Measurements from ENCODE around the gene FAHD1.

DNA sequence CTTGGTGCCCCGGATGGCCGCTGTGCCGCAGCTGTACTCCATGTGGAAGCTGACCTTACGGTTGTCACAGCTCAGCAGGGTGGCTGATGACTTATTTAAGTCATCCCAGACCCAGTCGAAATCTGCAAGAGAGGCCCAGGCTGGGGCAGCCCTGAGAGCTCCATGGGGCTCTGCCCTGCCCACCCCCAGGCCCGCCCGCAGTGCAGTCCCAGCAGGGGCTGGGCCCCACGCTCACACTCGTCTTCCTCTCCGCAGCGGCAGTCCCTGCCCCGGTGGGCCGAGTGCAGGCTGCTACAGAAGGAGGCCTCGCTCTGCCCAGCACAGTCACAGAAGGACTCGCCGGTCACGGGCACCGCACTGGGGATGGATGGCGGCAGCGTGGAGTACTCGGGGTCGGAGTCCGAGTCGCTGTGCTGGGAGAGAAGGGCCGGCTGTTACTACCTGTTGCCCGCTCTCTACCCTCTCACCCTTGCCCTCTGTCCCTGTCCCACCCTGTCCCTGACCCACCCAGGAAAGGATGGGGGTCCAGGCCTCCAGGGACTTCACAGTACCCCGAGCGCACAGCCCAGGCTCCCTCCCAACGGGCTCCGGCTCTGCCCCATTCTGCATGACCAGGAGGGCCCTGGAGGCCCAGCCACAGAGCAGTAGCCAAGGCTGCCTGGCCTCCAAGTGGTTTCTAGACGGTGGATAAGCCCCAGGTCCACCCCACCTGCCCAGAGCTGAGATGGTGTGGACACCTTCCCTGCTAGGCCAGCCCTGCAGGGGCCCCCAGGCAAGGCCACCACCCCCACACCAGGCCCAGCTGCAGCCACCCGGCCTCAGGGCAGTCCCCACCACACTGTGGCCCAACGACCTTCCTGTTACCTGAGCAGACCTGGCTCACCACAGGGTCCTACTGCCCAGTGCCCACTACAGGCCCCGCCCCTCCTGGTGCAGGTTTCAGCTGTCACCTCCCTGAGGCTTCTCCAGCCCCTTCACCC lies 48.5 kb upstream of the FAHD1 start:
- no peak for TF ChIP-seq TAF1 (conservative IDR thresholded peaks at IDR 0.05)
- no peak for TF ChIP-seq RXRA (IDR thresholded peaks at IDR 0.05)
- TF ChIP-seq, protein P1, sequence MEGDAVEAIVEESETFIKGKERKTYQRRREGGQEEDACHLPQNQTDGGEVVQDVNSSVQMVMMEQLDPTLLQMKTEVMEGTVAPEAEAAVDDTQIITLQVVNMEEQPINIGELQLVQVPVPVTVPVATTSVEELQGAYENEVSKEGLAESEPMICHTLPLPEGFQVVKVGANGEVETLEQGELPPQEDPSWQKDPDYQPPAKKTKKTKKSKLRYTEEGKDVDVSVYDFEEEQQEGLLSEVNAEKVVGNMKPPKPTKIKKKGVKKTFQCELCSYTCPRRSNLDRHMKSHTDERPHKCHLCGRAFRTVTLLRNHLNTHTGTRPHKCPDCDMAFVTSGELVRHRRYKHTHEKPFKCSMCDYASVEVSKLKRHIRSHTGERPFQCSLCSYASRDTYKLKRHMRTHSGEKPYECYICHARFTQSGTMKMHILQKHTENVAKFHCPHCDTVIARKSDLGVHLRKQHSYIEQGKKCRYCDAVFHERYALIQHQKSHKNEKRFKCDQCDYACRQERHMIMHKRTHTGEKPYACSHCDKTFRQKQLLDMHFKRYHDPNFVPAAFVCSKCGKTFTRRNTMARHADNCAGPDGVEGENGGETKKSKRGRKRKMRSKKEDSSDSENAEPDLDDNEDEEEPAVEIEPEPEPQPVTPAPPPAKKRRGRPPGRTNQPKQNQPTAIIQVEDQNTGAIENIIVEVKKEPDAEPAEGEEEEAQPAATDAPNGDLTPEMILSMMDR (IDR thresholded peaks at IDR 0.05; ENCODE audit: low read depth, low read length, missing input control) = no peak
- no peak for TF ChIP-seq REST (IDR thresholded peaks at IDR 0.05)
- TF ChIP-seq JUND (IDR thresholded peaks at IDR 0.05) = no peak
- no peak for TF ChIP-seq GABPA (IDR thresholded peaks at IDR 0.05 in 1 of 2, conservative IDR thresholded peaks at IDR 0.05 in 1 of 2)
- no peak for TF ChIP-seq RAD21 (IDR thresholded peaks at IDR 0.05)
- TF ChIP-seq, protein P2, sequence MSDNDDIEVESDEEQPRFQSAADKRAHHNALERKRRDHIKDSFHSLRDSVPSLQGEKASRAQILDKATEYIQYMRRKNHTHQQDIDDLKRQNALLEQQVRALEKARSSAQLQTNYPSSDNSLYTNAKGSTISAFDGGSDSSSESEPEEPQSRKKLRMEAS (IDR thresholded peaks at IDR 0.05) = no peak
- no peak for TF ChIP-seq HNF4G (IDR thresholded peaks at IDR 0.05)
- no peak for TF ChIP-seq EGR1 (IDR thresholded peaks at IDR 0.05; ENCODE audit: low read depth in 2 of 2)
- TF ChIP-seq, protein P3, sequence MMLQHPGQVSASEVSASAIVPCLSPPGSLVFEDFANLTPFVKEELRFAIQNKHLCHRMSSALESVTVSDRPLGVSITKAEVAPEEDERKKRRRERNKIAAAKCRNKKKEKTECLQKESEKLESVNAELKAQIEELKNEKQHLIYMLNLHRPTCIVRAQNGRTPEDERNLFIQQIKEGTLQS (IDR thresholded peaks at IDR 0.05) = no peak
- no peak for TF ChIP-seq YY1 (IDR thresholded peaks at IDR 0.05)
- TF ChIP-seq FOXA1 (IDR thresholded peaks at IDR 0.05) = no peak
- no peak for TF ChIP-seq SP1 (IDR thresholded peaks at IDR 0.05)

All from liver (tissue), 3 donors.